Heart left ventricle (tissue), 13 donors: ENCODE measurements around the gene GTPBP6.

Source experiments
- CTCF ChIP-seq, 12 donors: fragments of 200-600 bp; sonication (generic) in 4 of 12; IDR thresholded peaks; one replicate each; pipeline versions ENCODE4 v1.5.0 to v1.8.0; 2018 to 2022; ENCODE audit warnings: antibody characterized with exemption in 12 of 12, mild to moderate bottlenecking in 5 of 12
- POLR2A ChIP-seq, 2 donors: fragments of 450-650 bp; IDR thresholded peaks; one replicate each; pipeline ENCODE4 v1.6.1; 2017; ENCODE audit warnings: antibody characterized with exemption in 2 of 2, mild to moderate bottlenecking in 2 of 2, moderate library complexity in 2 of 2
- donor health status: ischemic (EF 13 %, LVEDD 7.1; RV severe dilation, severe dysfunction).
- donor health status: DM: no; HTN: yes; CAD: no.
- donor health status: DM: no; HTN: no; CAD: no.
- donor health status: ischemic (EF 25% LVEDD 6.9; RV normal size, moderate dysfunction).
- donor health status: ischemic (EF 25% LVEDD 5.7; RV mildly dilated, moderate dysfunction).
- donor health status: ischemic (EF 35%, LVEDD 5.7; RV mildly dilated, moderate dysfunction).
- donor health status: nonischemic (EF 11% LVEDD 7.7; RV severe dilation, severe dysfunction).
- donor health status: DM: yes; HTN: yes; CAD: no.
- donor health status: PGD.
- donor health status: ischemic (EF 29% LVEDD 5.4; RV normal size, mild dysfunction).
- donor health status: nonischemic (EF 23%, LVEDD 6.1; RV moderate dilation, normal function).

- TF ChIP-seq CTCF (IDR thresholded peaks at IDR 0.05) (no peak), POLR2A (IDR thresholded peaks at IDR 0.05) (no peak)
Observed at GRCh38 chrX:295136-295535, 23.5 kb downstream of the GTPBP6 start.
